Stimulated activated CD8-positive, alpha-beta memory T cell treated with anti-CD3 and anti-CD28 coated beads, Interleukin-7, amount 100 ng/mL, for 4 hours (primary cell): Measurements from ENCODE around the gene LUC7L.
"Not testable (repeated sequence)": the region's sequence is repeated elsewhere in the genome, so short reads cannot be mapped to it uniquely, and the experiment has no call there.

Source experiments
- DNase-seq, 2 donors: peaks; one replicate each; pipeline ENCODE4 v3.0.0-alpha.2; 2020; ENCODE audit warnings: low read depth in 2 of 2

LUC7L gene

DNA sequence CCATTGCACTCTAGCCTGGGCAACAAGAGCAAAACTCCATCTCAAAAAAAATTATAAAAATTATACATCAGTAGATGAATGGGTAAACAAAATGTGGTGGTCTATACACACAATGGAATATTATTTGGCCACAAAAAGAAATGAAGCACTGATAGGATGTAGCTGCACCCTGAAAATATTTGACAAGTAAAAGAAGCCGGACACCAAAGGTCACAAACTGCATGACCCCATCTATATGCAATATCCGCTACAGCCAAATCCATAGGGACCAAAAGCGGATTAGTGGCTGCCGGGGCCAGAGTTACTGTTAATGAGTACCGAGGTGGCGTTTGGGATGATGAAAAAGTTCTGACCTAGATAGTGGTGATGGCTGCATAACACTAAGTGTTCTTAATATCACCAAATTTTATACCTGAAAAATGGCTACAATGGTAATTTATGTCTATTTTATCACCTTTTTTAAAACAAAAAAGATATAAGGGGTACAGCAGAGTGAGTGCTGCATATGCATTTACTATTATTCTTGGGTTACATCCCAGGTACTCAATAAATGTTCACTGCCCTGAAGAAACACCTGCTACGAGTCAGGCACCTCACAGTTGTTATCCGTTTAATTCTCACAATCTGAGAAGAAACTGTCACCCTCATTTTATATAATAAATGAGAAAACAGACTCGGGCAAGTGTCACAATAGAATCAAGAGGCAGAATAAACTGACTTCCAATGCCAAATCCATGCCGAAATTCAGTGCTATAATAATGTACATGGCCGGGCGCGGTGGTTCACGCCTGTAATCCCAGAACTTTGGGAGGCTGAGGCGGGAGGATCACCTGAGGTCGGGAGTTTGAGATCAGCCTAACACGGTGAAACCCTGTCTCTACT, 49.8 kb downstream of the LUC7L start:
- DNase-seq = no peak

DNA sequence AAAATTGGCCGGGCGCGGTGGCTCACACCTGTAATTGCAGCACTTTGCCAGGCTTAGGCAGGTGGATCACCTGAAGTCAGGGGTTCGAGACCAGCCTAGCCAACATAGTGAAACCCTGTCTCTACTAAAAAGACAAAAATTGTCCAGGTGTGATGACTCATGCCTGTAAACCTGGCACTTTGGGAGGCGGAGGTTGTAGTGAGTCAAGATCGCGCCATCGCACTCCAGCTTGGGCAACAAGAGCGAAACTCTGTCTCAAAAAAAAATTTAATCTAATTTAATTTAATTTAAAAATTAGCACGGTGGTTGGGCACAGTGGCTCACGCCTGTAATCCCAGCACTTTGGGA, 50.6 kb downstream of the LUC7L start:
- DNase-seq = no peak

DNA sequence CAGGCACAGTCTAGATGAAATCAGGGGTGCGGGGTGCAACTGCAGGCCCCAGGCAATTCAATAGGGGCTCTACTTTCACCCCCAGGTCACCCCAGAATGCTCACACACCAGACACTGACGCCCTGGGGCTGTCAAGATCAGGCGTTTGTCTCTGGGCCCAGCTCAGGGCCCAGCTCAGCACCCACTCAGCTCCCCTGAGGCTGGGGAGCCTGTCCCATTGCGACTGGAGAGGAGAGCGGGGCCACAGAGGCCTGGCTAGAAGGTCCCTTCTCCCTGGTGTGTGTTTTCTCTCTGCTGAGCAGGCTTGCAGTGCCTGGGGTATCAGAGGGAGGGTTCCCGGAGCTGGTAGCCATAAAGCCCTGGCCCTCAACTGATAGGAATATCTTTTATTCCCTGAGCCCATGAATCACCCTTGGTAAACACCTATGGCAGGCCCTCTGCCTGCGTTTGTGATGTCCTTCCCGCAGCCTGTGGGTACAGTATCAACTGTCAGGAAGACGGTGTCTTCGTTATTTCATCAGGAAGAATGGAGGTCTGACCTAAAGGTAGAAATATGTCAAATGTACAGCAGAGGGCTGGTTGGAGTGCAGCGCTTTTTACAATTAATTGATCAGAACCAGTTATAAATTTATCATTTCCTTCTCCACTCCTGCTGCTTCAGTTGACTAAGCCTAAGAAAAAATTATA, 51.1 kb downstream of the LUC7L start:
- no peak for DNase-seq

DNA sequence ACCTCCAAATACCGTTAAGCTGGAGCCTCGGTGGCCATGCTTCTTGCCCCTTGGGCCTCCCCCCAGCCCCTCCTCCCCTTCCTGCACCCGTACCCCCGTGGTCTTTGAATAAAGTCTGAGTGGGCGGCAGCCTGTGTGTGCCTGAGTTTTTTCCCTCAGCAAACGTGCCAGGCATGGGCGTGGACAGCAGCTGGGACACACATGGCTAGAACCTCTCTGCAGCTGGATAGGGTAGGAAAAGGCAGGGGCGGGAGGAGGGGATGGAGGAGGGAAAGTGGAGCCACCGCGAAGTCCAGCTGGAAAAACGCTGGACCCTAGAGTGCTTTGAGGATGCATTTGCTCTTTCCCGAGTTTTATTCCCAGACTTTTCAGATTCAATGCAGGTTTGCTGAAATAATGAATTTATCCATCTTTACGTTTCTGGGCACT, 51.8 kb downstream of the LUC7L start:
- DNase-seq = no peak

DNA sequence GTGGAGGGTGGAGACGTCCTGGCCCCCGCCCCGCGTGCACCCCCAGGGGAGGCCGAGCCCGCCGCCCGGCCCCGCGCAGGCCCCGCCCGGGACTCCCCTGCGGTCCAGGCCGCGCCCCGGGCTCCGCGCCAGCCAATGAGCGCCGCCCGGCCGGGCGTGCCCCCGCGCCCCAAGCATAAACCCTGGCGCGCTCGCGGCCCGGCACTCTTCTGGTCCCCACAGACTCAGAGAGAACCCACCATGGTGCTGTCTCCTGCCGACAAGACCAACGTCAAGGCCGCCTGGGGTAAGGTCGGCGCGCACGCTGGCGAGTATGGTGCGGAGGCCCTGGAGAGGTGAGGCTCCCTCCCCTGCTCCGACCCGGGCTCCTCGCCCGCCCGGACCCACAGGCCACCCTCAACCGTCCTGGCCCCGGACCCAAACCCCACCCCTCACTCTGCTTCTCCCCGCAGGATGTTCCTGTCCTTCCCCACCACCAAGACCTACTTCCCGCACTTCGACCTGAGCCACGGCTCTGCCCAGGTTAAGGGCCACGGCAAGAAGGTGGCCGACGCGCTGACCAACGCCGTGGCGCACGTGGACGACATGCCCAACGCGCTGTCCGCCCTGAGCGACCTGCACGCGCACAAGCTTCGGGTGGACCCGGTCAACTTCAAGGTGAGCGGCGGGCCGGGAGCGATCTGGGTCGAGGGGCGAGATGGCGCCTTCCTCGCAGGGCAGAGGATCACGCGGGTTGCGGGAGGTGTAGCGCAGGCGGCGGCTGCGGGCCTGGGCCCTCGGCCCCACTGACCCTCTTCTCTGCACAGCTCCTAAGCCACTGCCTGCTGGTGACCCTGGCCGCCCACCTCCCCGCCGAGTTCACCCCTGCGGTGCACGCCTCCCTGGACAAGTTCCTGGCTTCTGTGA, 52.5 kb downstream of the LUC7L start, which contains the start of gene HBA1:
TSS of gene HBA1 (plus strand) at position 204 of the 906 bp plus-strand sequence. CDS start at position 241, 37 bp downstream.
- DNase-seq = not testable (repeated sequence)

DNA sequence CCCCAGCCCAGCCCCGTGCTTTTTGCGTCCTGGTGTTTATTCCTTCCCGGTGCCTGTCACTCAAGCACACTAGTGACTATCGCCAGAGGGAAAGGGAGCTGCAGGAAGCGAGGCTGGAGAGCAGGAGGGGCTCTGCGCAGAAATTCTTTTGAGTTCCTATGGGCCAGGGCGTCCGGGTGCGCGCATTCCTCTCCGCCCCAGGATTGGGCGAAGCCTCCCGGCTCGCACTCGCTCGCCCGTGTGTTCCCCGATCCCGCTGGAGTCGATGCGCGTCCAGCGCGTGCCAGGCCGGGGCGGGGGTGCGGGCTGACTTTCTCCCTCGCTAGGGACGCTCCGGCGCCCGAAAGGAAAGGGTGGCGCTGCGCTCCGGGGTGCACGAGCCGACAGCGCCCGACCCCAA, 53.2 kb downstream of the LUC7L start:
- not testable (repeated sequence) for DNase-seq

DNA sequence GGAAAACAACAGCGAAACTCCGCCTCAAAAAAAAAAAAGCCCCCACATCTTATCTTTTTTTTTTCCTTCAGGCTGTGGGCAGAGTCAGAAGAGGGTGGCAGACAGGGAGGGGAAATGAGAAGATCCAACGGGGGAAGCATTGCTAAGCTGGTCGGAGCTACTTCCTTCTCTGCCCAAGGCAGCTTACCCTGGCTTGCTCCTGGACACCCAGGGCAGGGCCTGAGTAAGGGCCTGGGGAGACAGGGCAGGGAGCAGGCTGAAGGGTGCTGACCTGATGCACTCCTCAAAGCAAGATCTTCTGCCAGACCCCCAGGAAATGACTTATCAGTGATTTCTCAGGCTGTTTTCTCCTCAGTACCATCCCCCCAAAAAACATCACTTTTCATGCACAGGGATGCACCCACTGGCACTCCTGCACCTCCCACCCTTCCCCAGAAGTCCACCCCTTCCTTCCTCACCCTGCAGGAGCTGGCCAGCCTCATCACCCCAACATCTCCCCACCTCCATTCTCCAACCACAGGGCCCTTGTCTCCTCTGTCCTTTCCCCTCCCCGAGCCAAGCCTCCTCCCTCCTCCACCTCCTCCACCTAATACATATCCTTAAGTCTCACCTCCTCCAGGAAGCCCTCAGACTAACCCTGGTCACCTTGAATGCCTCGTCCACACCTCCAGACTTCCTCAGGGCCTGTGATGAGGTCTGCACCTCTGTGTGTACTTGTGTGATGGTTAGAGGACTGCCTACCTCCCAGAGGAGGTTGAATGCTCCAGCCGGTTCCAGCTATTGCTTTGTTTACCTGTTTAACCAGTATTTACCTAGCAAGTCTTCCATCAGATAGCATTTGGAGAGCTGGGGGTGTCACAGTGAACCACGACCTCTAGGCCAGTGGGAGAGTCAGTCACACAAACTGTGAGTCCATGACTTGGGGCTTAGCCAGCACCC, 54.0 kb downstream of the LUC7L start:
- DNase-seq = no peak

DNA sequence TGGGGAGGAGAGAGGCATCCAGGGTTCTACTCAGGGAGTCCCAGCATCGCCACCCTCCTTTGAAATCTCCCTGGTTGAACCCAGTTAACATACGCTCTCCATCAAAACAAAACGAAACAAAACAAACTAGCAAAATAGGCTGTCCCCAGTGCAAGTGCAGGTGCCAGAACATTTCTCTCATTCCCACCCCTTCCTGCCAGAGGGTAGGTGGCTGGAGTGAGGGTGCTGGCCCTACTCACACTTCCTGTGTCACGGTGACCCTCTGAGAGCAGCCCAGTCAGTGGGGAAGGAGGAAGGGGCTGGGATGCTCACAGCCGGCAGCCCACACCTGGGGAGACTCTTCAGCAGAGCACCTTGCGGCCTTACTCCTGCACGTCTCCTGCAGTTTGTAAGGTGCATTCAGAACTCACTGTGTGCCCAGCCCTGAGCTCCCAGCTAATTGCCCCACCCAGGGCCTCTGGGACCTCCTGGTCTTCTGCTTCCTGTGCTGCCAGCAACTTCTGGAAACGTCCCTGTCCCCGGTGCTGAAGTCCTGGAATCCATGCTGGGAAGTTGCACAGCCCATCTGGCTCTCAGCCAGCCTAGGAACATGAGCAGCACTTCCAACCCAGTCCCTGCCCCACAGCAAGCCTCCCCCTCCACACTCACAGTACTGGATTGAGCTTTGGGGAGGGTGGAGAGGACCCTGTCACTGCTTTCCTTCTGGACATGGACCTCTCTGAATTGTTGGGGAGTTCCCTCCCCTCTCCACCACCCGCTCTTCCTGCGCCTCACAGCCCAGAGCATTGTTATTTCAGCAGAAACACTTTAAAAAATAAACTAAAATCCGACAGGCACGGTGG, 55.1 kb downstream of the LUC7L start:
- DNase-seq = not testable (repeated sequence)

DNA sequence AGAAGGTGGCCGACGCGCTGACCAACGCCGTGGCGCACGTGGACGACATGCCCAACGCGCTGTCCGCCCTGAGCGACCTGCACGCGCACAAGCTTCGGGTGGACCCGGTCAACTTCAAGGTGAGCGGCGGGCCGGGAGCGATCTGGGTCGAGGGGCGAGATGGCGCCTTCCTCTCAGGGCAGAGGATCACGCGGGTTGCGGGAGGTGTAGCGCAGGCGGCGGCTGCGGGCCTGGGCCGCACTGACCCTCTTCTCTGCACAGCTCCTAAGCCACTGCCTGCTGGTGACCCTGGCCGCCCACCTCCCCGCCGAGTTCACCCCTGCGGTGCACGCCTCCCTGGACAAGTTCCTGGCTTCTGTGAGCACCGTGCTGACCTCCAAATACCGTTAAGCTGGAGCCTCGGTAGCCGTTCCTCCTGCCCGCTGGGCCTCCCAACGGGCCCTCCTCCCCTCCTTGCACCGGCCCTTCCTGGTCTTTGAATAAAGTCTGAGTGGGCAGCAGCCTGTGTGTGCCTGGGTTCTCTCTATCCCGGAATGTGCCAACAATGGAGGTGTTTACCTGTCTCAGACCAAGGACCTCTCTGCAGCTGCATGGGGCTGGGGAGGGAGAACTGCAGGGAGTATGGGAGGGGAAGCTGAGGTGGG, 55.9 kb downstream of the LUC7L start:
- not testable (repeated sequence) for DNase-seq

DNA sequence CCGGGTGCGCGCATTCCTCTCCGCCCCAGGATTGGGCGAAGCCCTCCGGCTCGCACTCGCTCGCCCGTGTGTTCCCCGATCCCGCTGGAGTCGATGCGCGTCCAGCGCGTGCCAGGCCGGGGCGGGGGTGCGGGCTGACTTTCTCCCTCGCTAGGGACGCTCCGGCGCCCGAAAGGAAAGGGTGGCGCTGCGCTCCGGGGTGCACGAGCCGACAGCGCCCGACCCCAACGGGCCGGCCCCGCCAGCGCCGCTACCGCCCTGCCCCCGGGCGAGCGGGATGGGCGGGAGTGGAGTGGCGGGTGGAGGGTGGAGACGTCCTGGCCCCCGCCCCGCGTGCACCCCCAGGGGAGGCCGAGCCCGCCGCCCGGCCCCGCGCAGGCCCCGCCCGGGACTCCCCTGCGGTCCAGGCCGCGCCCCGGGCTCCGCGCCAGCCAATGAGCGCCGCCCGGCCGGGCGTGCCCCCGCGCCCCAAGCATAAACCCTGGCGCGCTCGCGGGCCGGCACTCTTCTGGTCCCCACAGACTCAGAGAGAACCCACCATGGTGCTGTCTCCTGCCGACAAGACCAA, 56.8 kb downstream of the LUC7L start, which contains the start of gene HBA2:
TSS of gene HBA2 (plus strand) at position 503 of the 568 bp plus-strand sequence. CDS start at position 540, 37 bp downstream.
- not testable (repeated sequence) for DNase-seq

DNA sequence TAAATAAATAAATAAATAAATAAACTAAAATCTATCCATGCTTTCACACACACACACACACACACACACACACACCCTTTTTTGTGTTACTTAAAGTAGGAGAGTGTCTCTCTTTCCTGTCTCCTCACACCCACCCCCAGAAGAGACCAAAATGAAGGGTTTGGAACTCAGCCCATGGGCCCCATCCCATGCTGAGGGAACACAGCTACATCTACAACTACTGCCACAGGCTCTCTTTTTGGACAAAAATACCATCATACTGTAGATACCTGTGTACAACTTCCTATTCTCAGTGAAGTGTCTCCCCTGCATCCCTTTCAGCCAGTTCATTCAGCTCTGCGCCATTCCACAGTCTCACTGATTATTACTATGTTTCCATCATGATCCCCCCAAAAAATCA, 58.5 kb downstream of the LUC7L start:
- no peak for DNase-seq

DNA sequence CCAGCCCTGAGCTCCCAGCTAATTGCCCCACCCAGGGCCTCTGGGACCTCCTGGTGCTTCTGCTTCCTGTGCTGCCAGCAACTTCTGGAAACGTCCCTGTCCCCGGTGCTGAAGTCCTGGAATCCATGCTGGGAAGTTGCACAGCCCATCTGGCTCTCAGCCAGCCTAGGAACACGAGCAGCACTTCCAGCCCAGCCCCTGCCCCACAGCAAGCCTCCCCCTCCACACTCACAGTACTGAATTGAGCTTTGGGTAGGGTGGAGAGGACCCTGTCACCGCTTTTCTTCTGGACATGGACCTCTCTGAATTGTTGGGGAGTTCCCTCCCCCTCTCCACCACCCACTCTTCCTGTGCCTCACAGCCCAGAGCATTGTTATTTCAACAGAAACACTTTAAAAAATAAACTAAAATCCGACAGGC, 59.2 kb downstream of the LUC7L start:
- not testable (repeated sequence) for DNase-seq

DNA sequence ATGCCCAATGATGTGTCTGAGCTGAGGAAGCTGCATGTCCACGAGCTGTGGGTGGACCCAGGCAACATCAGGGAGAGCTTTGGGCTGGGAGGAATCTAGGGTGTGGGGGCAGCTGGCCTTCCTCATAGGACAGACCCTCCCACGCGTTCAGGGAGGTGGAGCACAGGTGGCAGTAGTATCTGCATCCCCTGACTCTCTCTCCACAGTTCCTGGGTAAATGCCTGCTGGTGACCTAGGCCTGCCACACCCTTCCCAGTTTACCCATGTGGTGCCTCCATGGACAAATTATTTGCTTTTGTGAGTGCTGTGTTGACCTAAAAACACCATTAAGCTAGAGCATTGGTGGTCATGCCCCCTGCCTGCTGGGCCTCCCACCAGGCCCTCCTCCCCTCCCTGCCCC, 60.2 kb downstream of the LUC7L start:
- no peak for DNase-seq

DNA sequence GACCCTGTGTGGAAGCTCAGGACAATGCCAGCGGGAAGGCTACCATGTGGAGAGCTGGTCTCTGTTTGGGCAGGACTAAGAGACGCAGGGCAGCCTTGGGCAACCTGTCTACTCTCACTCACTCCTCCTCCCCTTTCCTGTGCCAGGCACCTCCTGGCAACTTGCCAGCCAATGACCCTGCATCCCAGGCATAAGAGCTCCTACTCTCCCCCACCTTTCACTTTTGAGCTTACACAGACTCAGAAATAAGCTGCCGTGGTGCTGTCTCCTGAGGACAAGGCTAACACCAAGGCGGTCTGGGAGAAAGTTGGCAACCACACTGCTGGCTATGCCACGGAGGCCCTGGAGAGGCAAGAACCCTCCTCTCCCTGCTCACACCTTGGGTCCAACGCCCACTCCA, 60.8 kb downstream of the LUC7L start:
- no peak for DNase-seq

DNA sequence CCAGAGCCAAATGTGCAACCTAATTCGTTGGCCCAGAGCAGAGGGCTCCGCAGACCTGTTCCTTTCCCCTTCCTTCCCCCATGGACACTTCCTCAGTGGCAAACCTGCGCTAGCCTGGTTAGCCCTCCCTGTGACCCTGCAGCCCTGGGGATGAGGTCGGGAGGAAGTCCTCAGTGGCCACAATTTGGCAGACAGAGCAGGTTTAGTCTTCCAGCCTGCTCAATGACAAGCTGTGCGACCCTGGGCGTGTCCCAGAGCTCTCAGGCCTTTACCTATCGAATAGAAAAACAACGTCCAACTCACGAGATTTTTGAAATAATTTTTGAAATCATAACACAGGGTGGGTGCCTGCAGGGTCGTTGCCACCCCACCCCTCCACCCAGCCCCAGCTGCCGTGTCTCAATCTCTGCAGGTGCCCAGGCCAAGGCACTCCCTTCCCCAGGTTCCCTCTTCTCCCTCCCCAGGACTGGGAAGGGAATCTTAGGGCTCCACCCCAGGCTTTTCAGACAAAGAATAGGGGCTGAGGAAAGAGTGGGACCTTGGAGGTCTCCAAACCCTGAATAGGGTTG, 62.0 kb downstream of the LUC7L start:
- no peak for DNase-seq

DNA sequence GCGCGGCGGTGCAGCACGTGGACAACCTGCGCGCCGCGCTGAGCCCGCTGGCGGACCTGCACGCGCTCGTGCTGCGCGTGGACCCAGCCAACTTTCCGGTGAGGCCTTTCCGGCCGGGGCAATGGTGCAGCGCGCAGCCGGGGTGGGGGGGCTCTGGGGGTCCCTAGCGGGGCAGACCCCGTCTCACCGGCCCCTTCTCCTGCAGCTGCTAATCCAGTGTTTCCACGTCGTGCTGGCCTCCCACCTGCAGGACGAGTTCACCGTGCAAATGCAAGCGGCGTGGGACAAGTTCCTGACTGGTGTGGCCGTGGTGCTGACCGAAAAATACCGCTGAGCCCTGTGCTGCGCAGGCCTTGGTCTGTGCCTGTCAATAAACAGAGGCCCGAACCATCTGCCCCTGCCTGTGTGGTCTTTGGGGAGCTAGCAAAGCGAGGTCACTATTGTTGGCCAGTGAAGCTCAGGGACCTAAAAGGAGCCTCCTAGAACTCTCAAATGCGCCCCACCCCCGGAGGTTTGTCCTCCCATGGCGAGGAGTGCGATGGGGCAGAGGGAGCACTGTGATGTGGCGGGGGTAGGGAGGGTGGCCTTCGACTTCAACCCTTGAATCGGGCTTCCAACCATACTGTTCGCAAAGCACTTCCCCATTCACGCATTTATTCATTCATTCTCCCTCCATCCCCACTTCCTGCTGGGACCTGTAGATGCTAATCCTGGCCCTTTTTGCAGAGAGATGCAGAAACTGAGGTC, 62.7 kb downstream of the LUC7L start:
- no peak for DNase-seq

DNA sequence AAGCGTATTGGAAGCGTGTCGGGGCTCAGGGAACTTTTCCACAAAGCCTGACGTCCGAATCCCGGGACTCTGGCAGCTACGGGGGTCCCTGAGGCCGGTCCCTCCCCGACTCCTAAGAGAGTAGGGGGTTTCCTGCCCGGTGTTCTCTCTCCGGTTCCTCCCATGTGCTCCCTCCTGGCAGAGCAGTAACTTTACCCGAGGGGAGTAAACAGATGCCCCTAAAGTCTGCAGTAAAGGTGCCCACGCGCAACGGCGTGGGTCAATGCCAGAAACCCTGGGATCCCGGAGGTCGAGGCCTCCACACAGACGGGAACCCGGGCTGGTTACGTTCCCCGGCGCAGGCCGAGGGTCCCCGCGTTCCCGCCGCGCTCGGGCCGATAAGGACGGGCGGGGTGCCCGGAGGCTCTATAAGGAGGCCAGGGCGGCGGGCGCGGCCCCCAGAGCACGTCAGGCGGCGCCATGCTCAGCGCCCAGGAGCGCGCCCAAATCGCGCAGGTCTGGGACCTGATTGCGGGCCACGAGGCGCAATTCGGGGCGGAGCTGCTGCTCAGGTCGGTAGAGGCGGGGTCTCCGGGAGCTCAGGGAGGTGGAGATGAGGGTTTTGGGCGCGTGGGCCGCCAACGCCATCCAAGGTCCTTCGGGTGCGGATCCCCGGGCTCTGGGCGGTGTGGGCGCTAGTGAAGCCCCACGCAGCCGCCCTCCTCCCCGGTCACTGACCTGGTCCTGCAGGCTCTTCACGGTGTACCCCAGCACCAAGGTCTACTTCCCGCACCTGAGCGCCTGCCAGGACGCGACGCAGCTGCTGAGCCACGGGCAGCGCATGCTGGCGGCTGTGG, 63.5 kb downstream of the LUC7L start, which contains the start of gene HBM:
TSS of gene HBM (plus strand) at position 440 of the 836 bp plus-strand sequence. CDS start at position 460, 20 bp downstream.
- no peak for DNase-seq
